Thyroid gland (tissue), 4 donors: ENCODE data around the gene RELT. TPM values are rescaled to one million over a fixed set of nuclear protein-coding genes. Genes with fewer than 3 reads are reported as not detected.
A peak's percentile ranks its signal among the peaks of the same experiment; 100 is the strongest.

ENCODE experiments used
- DNase-seq, 2 donors: peaks; one replicate each; pipeline ENCODE4 v3.0.0-alpha.2; 2019
- H3K27ac ChIP-seq, 3 donors: fragments of 200-600 bp; sonication (generic); 1 replicate in 2 of 3; 2 replicates in 1 of 3; pipeline ENCODE4 v1.5.1; 2016 to 2019; ENCODE audit warnings: mild to moderate bottlenecking in 1 of 3, moderate library complexity in 1 of 3
- H3K27me3 ChIP-seq: fragments of 200-600 bp; sonication (generic); one replicate; pipeline ENCODE4 v1.5.1; 2019
- H3K36me3 ChIP-seq, 2 donors: fragments of 200-600 bp; sonication (generic); one replicate each; pipeline ENCODE4 v1.5.1; 2016 to 2019
- H3K4me1 ChIP-seq, 2 donors: fragments of 200-600 bp; sonication (generic); one replicate each; pipeline ENCODE4 v1.5.1; 2017 to 2019
- H3K4me3 ChIP-seq, 3 donors: fragments of 200-600 bp; sonication (generic); replicated peaks in 1 of 3; 1 replicate in 2 of 3; 2 replicates in 1 of 3; pipeline ENCODE4 v1.5.1; 2016; ENCODE audit warnings: mild to moderate bottlenecking in 1 of 3
- H3K9me3 ChIP-seq: fragments of 200-600 bp; sonication (generic); one replicate; pipeline ENCODE4 v1.5.1; 2017
- POLR2A ChIP-seq, 2 donors: fragments of 450-650 bp; IDR thresholded peaks; one replicate each; pipeline ENCODE4 v1.6.1; 2017; ENCODE audit warnings: antibody characterized with exemption in 2 of 2, mild to moderate bottlenecking in 2 of 2, moderate library complexity in 1 of 2
- WGBS, 2 donors: methylation state at CpG; one replicate each; pipeline ENCODE4 v1.1.5; 2017; 5-methylcytosine and 5-hydroxymethylcytosine counted together
- intact Hi-C: fragments of 100-400 bp; cut with DNase I; formaldehyde crosslinking; loops from one replicate; pipeline ENCODE4 v1.15.1; 2023
- total RNA-seq, 4 donors: library from RNA; depleted of rRNA; stranded (reverse); fragments of >200 nt; gene quantifications; one replicate each; pipeline ENCODE4 v1.2.3, GENCODE V29; 2016
- TF ChIP-seq, protein P1 (sequence below), 6 experiments: fragments of 200-600 bp in 3 of 6; fragments of 450-650 bp in 3 of 6; sonication (generic) in 3 of 6; IDR thresholded peaks; one replicate each; pipeline ENCODE4 v1.5.1; 2016 to 2019; ENCODE audit warnings: antibody characterized with exemption in 6 of 6, mild to moderate bottlenecking in 2 of 6, inconsistent platforms in 1 of 6, moderate library complexity in 1 of 6

RELT gene
- total RNA-seq, 4 donors from 2014 or later: 1.6 to 3.5 (median 1.9) TPM

DNA sequence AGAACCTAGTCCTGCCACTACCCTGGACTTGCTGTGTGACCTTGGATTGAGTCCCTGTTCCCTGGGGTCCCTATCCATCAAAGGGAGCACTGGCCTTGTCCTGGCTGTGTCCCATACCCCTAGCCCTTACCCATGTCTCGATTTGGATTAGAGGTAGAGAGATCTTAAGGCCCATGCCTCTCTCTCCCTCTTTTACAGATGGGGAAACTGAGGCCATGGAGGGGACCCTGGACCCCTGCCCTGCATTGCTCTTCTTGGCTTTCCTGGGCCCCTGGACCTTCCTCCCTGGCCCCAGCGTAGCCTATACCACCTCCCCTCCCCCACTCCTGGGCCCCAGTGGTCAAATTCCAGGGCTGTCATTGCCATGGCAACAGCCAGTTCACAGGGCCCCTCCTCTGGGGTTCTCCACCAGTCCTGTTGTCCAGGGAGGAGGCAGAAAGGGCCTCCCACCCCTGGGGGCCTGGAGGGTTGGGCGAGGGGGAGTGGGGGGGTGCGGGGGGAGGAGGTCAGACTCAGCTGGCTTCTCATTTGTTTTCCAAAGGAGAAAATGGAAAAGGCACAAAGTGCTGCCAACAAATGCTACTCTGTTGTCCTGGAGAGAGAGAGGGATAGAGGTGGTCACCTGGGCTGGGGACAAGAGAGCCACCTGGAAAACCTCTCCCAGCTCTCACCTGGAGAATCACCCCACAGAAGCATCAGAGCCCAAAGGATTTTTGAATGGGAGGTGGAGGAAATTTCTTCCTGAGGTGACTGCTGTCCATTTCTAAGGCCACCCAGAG lies 44.9 kb upstream of the RELT start:
- intact Hi-C loops: no loop called here
- no peaks in the 10 kb centered on the region for H3K27me3 ChIP-seq
- no peak overlapping the region for H3K4me3 ChIP-seq
- no peaks in the 10 kb centered on the region for H3K36me3 ChIP-seq
- 29 to 30% methylated on average over 2 to 4 of the region's 4 CpGs for WGBS, 2 donors
- peaks cover 53 to 81% of the 10 kb centered on the region in 2 donors for H3K4me1 ChIP-seq
- TF ChIP-seq, protein P1, sequence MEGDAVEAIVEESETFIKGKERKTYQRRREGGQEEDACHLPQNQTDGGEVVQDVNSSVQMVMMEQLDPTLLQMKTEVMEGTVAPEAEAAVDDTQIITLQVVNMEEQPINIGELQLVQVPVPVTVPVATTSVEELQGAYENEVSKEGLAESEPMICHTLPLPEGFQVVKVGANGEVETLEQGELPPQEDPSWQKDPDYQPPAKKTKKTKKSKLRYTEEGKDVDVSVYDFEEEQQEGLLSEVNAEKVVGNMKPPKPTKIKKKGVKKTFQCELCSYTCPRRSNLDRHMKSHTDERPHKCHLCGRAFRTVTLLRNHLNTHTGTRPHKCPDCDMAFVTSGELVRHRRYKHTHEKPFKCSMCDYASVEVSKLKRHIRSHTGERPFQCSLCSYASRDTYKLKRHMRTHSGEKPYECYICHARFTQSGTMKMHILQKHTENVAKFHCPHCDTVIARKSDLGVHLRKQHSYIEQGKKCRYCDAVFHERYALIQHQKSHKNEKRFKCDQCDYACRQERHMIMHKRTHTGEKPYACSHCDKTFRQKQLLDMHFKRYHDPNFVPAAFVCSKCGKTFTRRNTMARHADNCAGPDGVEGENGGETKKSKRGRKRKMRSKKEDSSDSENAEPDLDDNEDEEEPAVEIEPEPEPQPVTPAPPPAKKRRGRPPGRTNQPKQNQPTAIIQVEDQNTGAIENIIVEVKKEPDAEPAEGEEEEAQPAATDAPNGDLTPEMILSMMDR (IDR thresholded peaks at IDR 0.05): no peak
- no peak for TF ChIP-seq POLR2A (IDR thresholded peaks at IDR 0.05)
- peak overlapping the region; percentile 54 to 84 (median 61) for H3K27ac ChIP-seq
- H3K9me3 ChIP-seq: no peaks in the 10 kb centered on the region
- DNase-seq: peak; percentile 66 to 75

DNA sequence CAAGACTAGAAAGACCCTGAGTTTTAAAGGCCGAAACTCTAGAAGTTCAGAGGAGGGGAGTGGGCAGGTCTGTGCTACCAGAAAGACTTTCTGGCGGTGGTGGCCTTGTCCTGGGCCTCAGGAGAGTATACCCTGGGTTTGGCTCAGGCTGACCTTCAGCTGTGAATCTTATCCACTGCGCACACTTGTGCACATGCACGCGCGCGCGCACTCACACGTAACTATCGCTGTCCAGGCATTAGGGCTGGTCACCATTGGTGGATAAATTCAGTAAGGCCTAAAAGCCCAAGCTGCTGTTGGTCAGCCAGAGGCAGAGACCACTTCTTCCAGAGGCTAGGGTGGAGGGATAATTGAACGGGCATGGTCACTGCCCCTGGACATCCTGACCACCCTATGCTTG lies 43.0 kb upstream of the RELT start:
- Histone ChIP-seq H3K27ac (peak overlapping the region in 2 of 3 donors; percentile 42 to 81), H3K4me1 (peaks cover 49 to 64% of the 10 kb centered on the region in 2 donors), H3K27me3 (no peaks in the 10 kb centered on the region), H3K9me3 (no peaks in the 10 kb centered on the region), H3K36me3 (no peaks in the 10 kb centered on the region), H3K4me3 (no peak overlapping the region)
- WGBS, 2 donors: 85 to 92% methylated on average over 10 to 11 of the region's 11 CpGs
- intact Hi-C loops: no loop called here
- no peak for TF ChIP-seq POLR2A (IDR thresholded peaks at IDR 0.05)
- TF ChIP-seq, protein P1 (IDR thresholded peaks at IDR 0.05): no peak
- no peak for DNase-seq

- H3K9me3 ChIP-seq: no peaks in the 10 kb centered on the region
- H3K27me3 ChIP-seq: no peaks in the 10 kb centered on the region
- 78 to 85% methylated on average over 3 to 4 of the region's 4 CpGs for WGBS, 2 donors
- no peak for DNase-seq
- TF ChIP-seq, protein P1 (IDR thresholded peaks at IDR 0.05): no peak
- no peak for TF ChIP-seq POLR2A (IDR thresholded peaks at IDR 0.05)
- H3K27ac ChIP-seq: peak overlapping the region; percentile 27 to 81 (median 60)
- H3K4me1 ChIP-seq: peaks cover 54 to 69% of the 10 kb centered on the region in 2 donors
- no peaks in the 10 kb centered on the region for H3K36me3 ChIP-seq
- intact Hi-C loops: loop anchor here (2.0 kb wide), 1 partner anchor 27 kb away; no protein-coding TSS in a partner anchor
- no peak overlapping the region for H3K4me3 ChIP-seq
Measured at GRCh38 chr11:73333640-73334383, 42.4 kb upstream of the RELT start.

DNA sequence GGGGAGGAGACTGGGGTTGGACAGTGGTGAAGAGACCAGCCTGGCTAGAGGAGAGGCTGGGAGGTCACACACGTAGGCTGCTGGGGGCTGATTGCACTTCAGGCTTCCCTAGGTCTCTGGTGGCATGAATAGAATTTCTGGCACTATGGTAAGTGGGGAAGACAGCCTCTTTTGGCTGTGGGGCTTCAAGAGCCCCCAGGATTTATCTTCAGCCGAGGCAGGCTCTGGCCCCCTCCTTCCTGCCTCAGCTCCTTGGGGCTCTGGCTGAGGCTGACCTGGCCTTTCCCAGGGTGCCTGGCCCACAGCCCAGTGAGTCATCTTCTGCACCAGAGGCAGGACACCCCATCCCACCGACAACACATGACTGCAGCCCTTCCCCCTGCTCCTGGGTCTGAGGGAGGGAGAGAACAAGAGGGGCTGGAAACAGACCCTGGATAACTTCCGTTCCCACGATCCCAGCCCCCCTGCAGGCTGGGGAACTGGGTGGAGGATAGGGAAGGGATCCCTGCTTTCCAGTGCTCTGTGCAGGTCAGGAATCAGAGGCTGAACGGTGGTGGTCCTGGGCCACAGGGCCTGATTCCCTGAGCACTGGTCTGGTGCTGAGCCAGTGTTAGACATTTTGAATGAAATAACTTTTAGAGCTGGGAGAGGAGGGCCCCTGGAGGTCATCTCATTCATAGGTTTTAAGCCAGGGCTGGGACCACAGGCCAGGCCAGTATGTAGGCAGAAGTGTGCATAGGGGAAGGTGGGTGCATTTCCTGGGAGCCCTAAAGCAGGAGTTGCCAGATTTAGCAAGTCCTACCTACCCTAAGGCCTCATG lies 41.6 kb upstream of the RELT start:
- peak; percentile 70 to 74 for DNase-seq
- 45 to 51% methylated on average over 6 of the region's 6 CpGs for WGBS, 2 donors

More for the DNA sequence above, 41.6 kb upstream of the RELT start:
- H3K4me1 ChIP-seq: peaks cover 52 to 66% of the 10 kb centered on the region in 2 donors
- H3K9me3 ChIP-seq: no peaks in the 10 kb centered on the region
- peak overlapping the region in 2 of 3 donors; percentile 60 to 81 for H3K27ac ChIP-seq
- H3K27me3 ChIP-seq: no peaks in the 10 kb centered on the region
- H3K36me3 ChIP-seq: no peaks in the 10 kb centered on the region
- TF ChIP-seq POLR2A (IDR thresholded peaks at IDR 0.05): no peak
- TF ChIP-seq, protein P1 (IDR thresholded peaks at IDR 0.05): no peak
- H3K4me3 ChIP-seq: no peak overlapping the region
- intact Hi-C loops: loop anchor here (2.0 kb wide), 1 partner anchor 28 kb away; no protein-coding TSS in a partner anchor
